GM12878 (cell line): ENCODE results near the gene RAB8A. TPM values are rescaled to one million over a fixed set of nuclear protein-coding genes. Genes with fewer than 3 reads are reported as not detected.

Experiments
- ATF7 ChIP-seq: fragments of 450-650 bp; IDR thresholded peaks from 2 replicates; pipeline ENCODE4 v1.6.1; 2016; ENCODE audit warnings: low read depth, mild to moderate bottlenecking
- BCL11A ChIP-seq: IDR thresholded peaks from 2 replicates; pipeline ENCODE4 v1.6.1; 2011; ENCODE audit warnings: low read depth, low read length
- HDGF ChIP-seq: fragments of 450-650 bp; IDR thresholded peaks from 2 replicates; pipeline ENCODE4 v1.6.1; 2016; ENCODE audit warnings: antibody characterized with exemption
- IKZF1 ChIP-seq: fragments of 450-650 bp; conservative IDR thresholded peaks from 2 replicates; pipeline ENCODE4 v1.6.1; 2017; ENCODE audit warnings: antibody characterized with exemption, mild to moderate bottlenecking
- IKZF2 ChIP-seq, 2 experiments: fragments of 450-650 bp; IDR thresholded peaks; 2 replicates each; pipeline ENCODE4 v1.6.1; 2017; ENCODE audit warnings: mild to moderate bottlenecking in 2 of 2, moderate library complexity in 2 of 2
- IRF4 ChIP-seq: IDR thresholded peaks from 2 replicates; pipeline ENCODE4 v1.6.1; 2011; ENCODE audit warnings: low read depth, low read length
- JUNB ChIP-seq: IDR thresholded peaks from 2 replicates; pipeline ENCODE4 v1.6.1; 2016; ENCODE audit warnings: antibody characterized with exemption, mild to moderate bottlenecking
- JUND ChIP-seq: IDR thresholded peaks from 2 replicates; pipeline ENCODE4 v1.6.1; 2012; ENCODE audit warnings: low read depth, mild to moderate bottlenecking, low read length, improper control_type of control experiment, moderate library complexity
- MEF2A ChIP-seq: IDR thresholded peaks from 2 replicates; pipeline ENCODE4 v1.6.1; 2011; ENCODE audit warnings: low read depth, mild to moderate bottlenecking, low read length, moderate library complexity; ENCODE audit not compliant: insufficient read depth
- MLLT1 ChIP-seq: fragments of 450-650 bp; IDR thresholded peaks from 2 replicates; pipeline ENCODE4 v1.6.1; 2016; ENCODE audit warnings: mild to moderate bottlenecking
- NR2F1 ChIP-seq: fragments of 450-650 bp; conservative IDR thresholded peaks from 2 replicates; pipeline ENCODE4 v1.6.1; 2017; ENCODE audit warnings: mild to moderate bottlenecking
- PAX5 ChIP-seq: IDR thresholded peaks from 2 replicates; pipeline ENCODE4 v1.6.1; 2011; ENCODE audit warnings: low read depth, low read length, borderline replicate concordance
- SMAD5 ChIP-seq: IDR thresholded peaks from 2 replicates; pipeline ENCODE4 v1.6.1; 2016; ENCODE audit warnings: antibody characterized with exemption, low read depth
- SMARCA5 ChIP-seq: fragments of 450-650 bp; IDR thresholded peaks from 2 replicates; pipeline ENCODE4 v1.6.1; 2017; ENCODE audit warnings: mild to moderate bottlenecking
- SRF ChIP-seq, 2 experiments: IDR thresholded peaks; 2 replicates each; pipeline ENCODE4 v1.6.1; 2011; ENCODE audit warnings: low read depth in 2 of 2, low read length in 2 of 2, mild to moderate bottlenecking in 1 of 2, moderate library complexity in 1 of 2
- TCF3 ChIP-seq: IDR thresholded peaks from 2 replicates; pipeline ENCODE4 v1.6.1; 2012; ENCODE audit warnings: low read depth, mild to moderate bottlenecking, low read length, borderline replicate concordance; ENCODE audit not compliant: insufficient read depth
- polyA plus RNA-seq, 11 experiments: library from polyadenylated mRNA; depleted of rRNA in 4 of 11; unstranded in 6 of 11; stranded (reverse) in 5 of 11; fragments of >200 nt; fragmentation: Nextera tagmentation in 4 of 11; fragmentation: Illumina TruSeq in 1 of 11; extraction: Ambion mirVana in 4 of 11; extraction: Trizol in 1 of 11; gene quantifications; 1 replicate in 1 of 11; 2 replicates in 10 of 11; pipeline versions ENCODE4 v1.2.1 to v1.2.3, GENCODE V29; 2011 to 2016; ENCODE audit warnings: inconsistent platforms in 2 of 11, missing spikeins in 2 of 11, low read depth in 1 of 11
- total RNA-seq, 4 experiments: library from RNA; depleted of rRNA in 3 of 4; stranded (reverse); fragments of >200 nt in 3 of 4; fragmentation: Illumina TruSeq in 1 of 4; extraction: Trizol in 1 of 4; gene quantifications; 2 replicates each; pipeline versions ENCODE4 v1.2.1 to v1.2.3, GENCODE V29; 2013 to 2021
- TF ChIP-seq, protein P1 (sequence below): fragments of 450-650 bp; IDR thresholded peaks from 2 replicates; pipeline ENCODE4 v1.6.1; 2017; ENCODE audit warnings: mild to moderate bottlenecking, low read depth, inconsistent platforms; ENCODE audit not compliant: poor library complexity, severe bottlenecking
- TF ChIP-seq, protein P2 (sequence below): IDR thresholded peaks from 2 replicates; pipeline ENCODE4 v1.6.1; 2011; ENCODE audit warnings: borderline replicate concordance, low read depth, mild to moderate bottlenecking, moderate library complexity, low read length; ENCODE audit not compliant: insufficient read depth, poor library complexity, severe bottlenecking
- TF ChIP-seq, protein P3 (sequence below): fragments of 450-650 bp; IDR thresholded peaks from 2 replicates; pipeline ENCODE4 v1.6.1; 2017; ENCODE audit warnings: mild to moderate bottlenecking, moderate library complexity

RAB8A gene
- total and polyA plus RNA-seq, 10 of the 15 experiments (the other 5 are each of a cell fraction or from before 2014, with no cell fraction given) = 23.9 to 314 (median 185) TPM

- TF ChIP-seq SMARCA5 (peak; percentile 22; the same call in 1 of the 2 replicates), ATF7 (peak; percentile 53), IKZF2 (IDR thresholded peaks at IDR 0.05) (peak; percentile 97), NR2F1 (0 out of 2 replicates have a peak, but pooled peaks have one; percentile 17), MLLT1 (peak; percentile 11; the same call in 1 of the 2 replicates), HDGF (0 out of 2 replicates have a peak, but pooled peaks have one; percentile 59), TCF3 (peak; percentile 30; the same call in 1 of the 2 replicates), SRF (IDR thresholded peaks at IDR 0.05; ENCODE audit: low read depth in 2 of 2, low read length in 2 of 2) (peak in 1 of 2 experiments; percentile 63; a peak in 1 of 4 replicates), PAX5 (peak; percentile 86), JUNB (peak; percentile 98), JUND (peak; percentile 77), MEF2A (peak; percentile 48), IRF4 (peak; percentile 95), IKZF1 (peak; percentile 90), SMAD5 (0 out of 2 replicates have a peak, but pooled peaks have one; percentile 19), BCL11A (peak; percentile 93)
- TF ChIP-seq, protein P1, sequence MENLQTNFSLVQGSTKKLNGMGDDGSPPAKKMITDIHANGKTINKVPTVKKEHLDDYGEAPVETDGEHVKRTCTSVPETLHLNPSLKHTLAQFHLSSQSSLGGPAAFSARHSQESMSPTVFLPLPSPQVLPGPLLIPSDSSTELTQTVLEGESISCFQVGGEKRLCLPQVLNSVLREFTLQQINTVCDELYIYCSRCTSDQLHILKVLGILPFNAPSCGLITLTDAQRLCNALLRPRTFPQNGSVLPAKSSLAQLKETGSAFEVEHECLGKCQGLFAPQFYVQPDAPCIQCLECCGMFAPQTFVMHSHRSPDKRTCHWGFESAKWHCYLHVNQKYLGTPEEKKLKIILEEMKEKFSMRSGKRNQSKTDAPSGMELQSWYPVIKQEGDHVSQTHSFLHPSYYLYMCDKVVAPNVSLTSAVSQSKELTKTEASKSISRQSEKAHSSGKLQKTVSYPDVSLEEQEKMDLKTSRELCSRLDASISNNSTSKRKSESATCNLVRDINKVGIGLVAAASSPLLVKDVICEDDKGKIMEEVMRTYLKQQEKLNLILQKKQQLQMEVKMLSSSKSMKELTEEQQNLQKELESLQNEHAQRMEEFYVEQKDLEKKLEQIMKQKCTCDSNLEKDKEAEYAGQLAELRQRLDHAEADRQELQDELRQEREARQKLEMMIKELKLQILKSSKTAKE = peak; percentile 39
- TF ChIP-seq, protein P2, sequence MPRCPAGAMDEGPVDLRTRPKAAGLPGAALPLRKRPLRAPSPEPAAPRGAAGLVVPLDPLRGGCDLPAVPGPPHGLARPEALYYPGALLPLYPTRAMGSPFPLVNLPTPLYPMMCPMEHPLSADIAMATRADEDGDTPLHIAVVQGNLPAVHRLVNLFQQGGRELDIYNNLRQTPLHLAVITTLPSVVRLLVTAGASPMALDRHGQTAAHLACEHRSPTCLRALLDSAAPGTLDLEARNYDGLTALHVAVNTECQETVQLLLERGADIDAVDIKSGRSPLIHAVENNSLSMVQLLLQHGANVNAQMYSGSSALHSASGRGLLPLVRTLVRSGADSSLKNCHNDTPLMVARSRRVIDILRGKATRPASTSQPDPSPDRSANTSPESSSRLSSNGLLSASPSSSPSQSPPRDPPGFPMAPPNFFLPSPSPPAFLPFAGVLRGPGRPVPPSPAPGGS = peak; percentile 74
- TF ChIP-seq, protein P3, sequence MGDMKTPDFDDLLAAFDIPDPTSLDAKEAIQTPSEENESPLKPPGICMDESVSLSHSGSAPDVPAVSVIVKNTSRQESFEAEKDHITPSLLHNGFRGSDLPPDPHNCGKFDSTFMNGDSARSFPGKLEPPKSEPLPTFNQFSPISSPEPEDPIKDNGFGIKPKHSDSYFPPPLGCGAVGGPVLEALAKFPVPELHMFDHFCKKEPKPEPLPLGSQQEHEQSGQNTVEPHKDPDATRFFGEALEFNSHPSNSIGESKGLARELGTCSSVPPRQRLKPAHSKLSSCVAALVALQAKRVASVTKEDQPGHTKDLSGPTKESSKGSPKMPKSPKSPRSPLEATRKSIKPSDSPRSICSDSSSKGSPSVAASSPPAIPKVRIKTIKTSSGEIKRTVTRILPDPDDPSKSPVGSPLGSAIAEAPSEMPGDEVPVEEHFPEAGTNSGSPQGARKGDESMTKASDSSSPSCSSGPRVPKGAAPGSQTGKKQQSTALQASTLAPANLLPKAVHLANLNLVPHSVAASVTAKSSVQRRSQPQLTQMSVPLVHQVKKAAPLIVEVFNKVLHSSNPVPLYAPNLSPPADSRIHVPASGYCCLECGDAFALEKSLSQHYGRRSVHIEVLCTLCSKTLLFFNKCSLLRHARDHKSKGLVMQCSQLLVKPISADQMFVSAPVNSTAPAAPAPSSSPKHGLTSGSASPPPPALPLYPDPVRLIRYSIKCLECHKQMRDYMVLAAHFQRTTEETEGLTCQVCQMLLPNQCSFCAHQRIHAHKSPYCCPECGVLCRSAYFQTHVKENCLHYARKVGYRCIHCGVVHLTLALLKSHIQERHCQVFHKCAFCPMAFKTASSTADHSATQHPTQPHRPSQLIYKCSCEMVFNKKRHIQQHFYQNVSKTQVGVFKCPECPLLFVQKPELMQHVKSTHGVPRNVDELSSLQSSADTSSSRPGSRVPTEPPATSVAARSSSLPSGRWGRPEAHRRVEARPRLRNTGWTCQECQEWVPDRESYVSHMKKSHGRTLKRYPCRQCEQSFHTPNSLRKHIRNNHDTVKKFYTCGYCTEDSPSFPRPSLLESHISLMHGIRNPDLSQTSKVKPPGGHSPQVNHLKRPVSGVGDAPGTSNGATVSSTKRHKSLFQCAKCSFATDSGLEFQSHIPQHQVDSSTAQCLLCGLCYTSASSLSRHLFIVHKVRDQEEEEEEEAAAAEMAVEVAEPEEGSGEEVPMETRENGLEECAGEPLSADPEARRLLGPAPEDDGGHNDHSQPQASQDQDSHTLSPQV = 0 out of 2 replicates have a peak, but pooled peaks have one; percentile 32
Measured at GRCh38 chr19:16119075-16119857, 7.6 kb downstream of the RAB8A start (continued).
